Hepatocyte (in vitro differentiated cells): ENCODE measurements around the gene VPS8.

Experiments
- EZH2phosphoT487 ChIP-seq: fragments of 200-600 bp; sonication (generic); IDR thresholded peaks from one replicate; pipeline ENCODE4 v1.6.1; 2018; ENCODE audit warnings: antibody characterized with exemption, mild to moderate bottlenecking, low read depth, moderate library complexity; ENCODE audit not compliant: unreplicated experiment, severe bottlenecking
- TF ChIP-seq, protein P1 (sequence below): fragments of 200-600 bp; sonication (generic); IDR thresholded peaks from 2 replicates; pipeline ENCODE4 v1.5.1; 2016; ENCODE audit warnings: antibody characterized with exemption, mild to moderate bottlenecking; ENCODE audit not compliant: poor library complexity

DNA sequence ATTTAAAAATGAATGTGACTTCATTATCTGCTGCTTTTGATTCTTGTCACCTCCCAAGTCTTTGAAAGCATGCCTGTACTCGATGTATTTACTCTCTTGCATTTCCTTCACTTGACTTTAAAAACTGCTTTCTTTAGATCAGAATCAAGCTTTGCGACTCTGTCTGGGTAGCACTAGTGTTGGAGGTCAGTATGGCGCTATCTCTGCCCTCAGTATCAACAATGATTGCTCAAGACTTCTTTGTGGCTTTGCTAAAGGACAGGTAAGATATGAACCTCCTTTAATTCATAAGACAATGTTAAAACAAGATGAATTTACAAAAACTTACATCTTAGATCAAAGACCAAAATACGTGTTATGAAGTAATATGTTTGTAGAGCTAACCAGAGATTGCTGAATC, 37.0 kb downstream of the VPS8 start:
- TF ChIP-seq, protein P1, sequence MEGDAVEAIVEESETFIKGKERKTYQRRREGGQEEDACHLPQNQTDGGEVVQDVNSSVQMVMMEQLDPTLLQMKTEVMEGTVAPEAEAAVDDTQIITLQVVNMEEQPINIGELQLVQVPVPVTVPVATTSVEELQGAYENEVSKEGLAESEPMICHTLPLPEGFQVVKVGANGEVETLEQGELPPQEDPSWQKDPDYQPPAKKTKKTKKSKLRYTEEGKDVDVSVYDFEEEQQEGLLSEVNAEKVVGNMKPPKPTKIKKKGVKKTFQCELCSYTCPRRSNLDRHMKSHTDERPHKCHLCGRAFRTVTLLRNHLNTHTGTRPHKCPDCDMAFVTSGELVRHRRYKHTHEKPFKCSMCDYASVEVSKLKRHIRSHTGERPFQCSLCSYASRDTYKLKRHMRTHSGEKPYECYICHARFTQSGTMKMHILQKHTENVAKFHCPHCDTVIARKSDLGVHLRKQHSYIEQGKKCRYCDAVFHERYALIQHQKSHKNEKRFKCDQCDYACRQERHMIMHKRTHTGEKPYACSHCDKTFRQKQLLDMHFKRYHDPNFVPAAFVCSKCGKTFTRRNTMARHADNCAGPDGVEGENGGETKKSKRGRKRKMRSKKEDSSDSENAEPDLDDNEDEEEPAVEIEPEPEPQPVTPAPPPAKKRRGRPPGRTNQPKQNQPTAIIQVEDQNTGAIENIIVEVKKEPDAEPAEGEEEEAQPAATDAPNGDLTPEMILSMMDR, result no peak
- no peak for TF ChIP-seq EZH2phosphoT487
